Ovary (tissue), 9 donors: ENCODE results near the gene SPRN. TPM values are rescaled to one million over a fixed set of nuclear protein-coding genes. Genes with fewer than 3 reads are reported as not detected.

ENCODE experiments used
- DNase-seq, 5 donors: peaks; one replicate each; pipeline ENCODE4 v3.0.0-alpha.2; 2019 to 2020
- H3K27ac ChIP-seq, 2 donors: fragments of 200-600 bp; one replicate each; pipeline versions ENCODE4 v1.5.1 to v1.8.0; 2019 to 2022
- H3K27me3 ChIP-seq: fragments of 200-600 bp; one replicate; pipeline ENCODE4 v1.8.0; 2022
- H3K36me3 ChIP-seq: fragments of 200-600 bp; sonication (generic); one replicate; pipeline ENCODE4 v1.5.1; 2019
- H3K4me1 ChIP-seq: one replicate; pipeline ENCODE4 v1.8.1; 2013; ENCODE audit warnings: mild to moderate bottlenecking, moderate library complexity; ENCODE audit not compliant: insufficient read depth
- H3K4me3 ChIP-seq: fragments of 200-600 bp; sonication (generic); one replicate; pipeline ENCODE4 v1.5.1; 2017
- H3K9me3 ChIP-seq, 2 donors: fragments of 200-600 bp in 1 of 2; sonication (generic) in 1 of 2; one replicate each; pipeline versions ENCODE4 v1.5.1 to v1.8.1; 2013 to 2019; ENCODE audit warnings: mild to moderate bottlenecking in 1 of 2, moderate library complexity in 1 of 2
- CTCF ChIP-seq, 3 donors: fragments of 450-650 bp in 2 of 3; fragments of 200-600 bp in 1 of 3; IDR thresholded peaks; one replicate each; pipeline versions ENCODE4 v1.5.1 to v1.8.0; 2016 to 2022; ENCODE audit warnings: antibody characterized with exemption in 3 of 3, mild to moderate bottlenecking in 1 of 3
- EP300 ChIP-seq: sonication (generic); formaldehyde crosslinking; IDR thresholded peaks from one replicate; pipeline ENCODE4 v1.6.1; 2017; ENCODE audit warnings: antibody characterized with exemption
- POLR2A ChIP-seq: fragments of 450-650 bp; IDR thresholded peaks from one replicate; pipeline ENCODE4 v1.6.1; 2017; ENCODE audit warnings: antibody characterized with exemption, mild to moderate bottlenecking, moderate library complexity
- WGBS, 3 donors: extraction: QIAGEN DNeasy Blood & Tissue Kit in 1 of 3; methylation state at CpG; one replicate each; pipeline versions ENCODE4 v1.1.5 to v1.1.7; 2013 to 2017; 5-methylcytosine and 5-hydroxymethylcytosine counted together
- intact Hi-C, 4 donors: fragments of 100-400 bp; cut with DNase I; formaldehyde crosslinking; loops; one replicate each; pipeline versions ENCODE4 v1.11.0 to v1.15.1; 2022 to 2023
- polyA plus RNA-seq, 2 donors: library from polyadenylated mRNA; stranded (reverse); fragments of 200-250 nt in 1 of 2; fragments of 350-450 nt in 1 of 2; fragmentation: Illumina TruSeq in 1 of 2; extraction: RNeasy Lipid Tissue Mini Kit (QIAGEN cat#74804) in 1 of 2; gene quantifications; one replicate each; pipeline ENCODE4 v1.2.3, GENCODE V29; 2013 to 2014
- total RNA-seq, 7 donors: library from RNA; depleted of rRNA in 2 of 7; stranded (reverse); fragments of >200 nt in 2 of 7; fragmentation: NEBNext Ultra II Directional in 3 of 7; extraction: Animal tissue kit (Norgen Biotek cat#: 25700) in 3 of 7; gene quantifications; one replicate each; pipeline versions ENCODE4 v1.1.0 to v1.2.4, GENCODE V29; 2016 to 2023
- donor health status: DM: no; HTN: no; CAD: no; lungs with moderate emphysema.
- donor health status: DM: no; HTN: no; CAD: no.
- donor health status: Bipolar disorder and iron deficiency.
- donor health status: DM: yes; HTN: yes; CAD: no.
- donor health status: DM: no; HTN: no; CAD: no.
- donor health status: DM: yes; HTN: yes; CAD: no.

SPRN gene
- total and polyA plus RNA-seq, 9 donors, result 0.05 to 0.20 (median 0.11) TPM; not detected in 4

- H3K9me3 ChIP-seq, result no peaks in the 10 kb centered on the region
- no peak overlapping the region for H3K27ac ChIP-seq
- peak in 1 of 5 donors; percentile 11 for DNase-seq
- H3K27me3 ChIP-seq, result no peaks in the 10 kb centered on the region
- intact Hi-C loops, result no loop called here
- H3K4me1 ChIP-seq, result no peaks in the 10 kb centered on the region
- H3K36me3 ChIP-seq, result no peaks in the 10 kb centered on the region
- H3K4me3 ChIP-seq, result no peak overlapping the region
- 89 to 97% (median 95%) methylated on average over 2 of the region's 2 CpGs for WGBS, 3 donors
- TF ChIP-seq POLR2A, result no peak
- TF ChIP-seq EP300, result no peak
- TF ChIP-seq CTCF (IDR thresholded peaks at IDR 0.05), result no peak
Measured at GRCh38 chr10:133385214-133385613, 39.2 kb downstream of the SPRN start.

DNA sequence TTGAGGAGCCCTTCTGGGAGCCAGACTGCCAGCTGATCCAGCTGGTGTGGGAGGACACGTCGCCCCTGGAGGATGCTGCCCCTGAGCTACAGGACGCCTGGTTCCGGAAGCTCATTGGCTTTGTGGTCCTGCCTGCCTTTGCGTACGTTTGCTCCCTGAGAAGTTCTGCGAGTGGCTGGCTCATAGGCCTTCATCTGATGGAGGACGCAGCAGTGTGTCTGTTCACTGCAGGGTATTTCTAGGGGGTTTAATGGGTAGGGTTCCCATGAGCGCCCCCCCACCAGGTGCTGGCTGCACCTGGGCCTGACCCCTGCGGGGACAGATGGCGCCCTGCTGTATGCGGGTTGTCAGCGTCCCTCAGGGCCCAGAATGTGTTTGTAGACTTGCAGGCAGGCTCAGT, 40.4 kb downstream of the SPRN start:
- 86 to 93% (median 87%) methylated on average over 13 of the region's 13 CpGs for WGBS, 3 donors

DNA sequence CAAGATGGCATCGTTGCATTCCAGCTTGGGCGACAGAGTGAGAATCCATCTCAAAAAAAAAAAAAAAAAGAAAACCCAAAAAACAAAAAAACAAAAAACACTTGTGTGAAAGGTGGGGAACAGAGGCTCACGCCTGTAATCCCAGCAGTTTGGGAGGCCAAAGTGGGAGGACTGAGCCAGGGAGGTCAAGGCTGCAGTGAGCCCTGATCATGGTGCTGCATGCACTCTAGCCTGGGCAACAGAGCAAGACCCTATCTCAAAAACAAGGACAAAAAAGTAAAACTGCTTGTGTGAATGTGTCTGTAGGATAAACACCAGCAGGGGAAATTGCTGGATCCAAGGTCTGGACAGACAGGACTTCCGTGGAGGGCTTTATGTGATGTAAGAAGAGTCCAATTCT, 40.9 kb downstream of the SPRN start:
- Histone ChIP-seq H3K27me3 (no peaks in the 10 kb centered on the region), H3K4me3 (no peak overlapping the region), H3K9me3 (no peaks in the 10 kb centered on the region), H3K4me1 (peaks cover 4% of the 10 kb centered on the region), H3K27ac (no peak overlapping the region), H3K36me3 (no peaks in the 10 kb centered on the region)
- 82 to 91% (median 85%) methylated on average over 4 of the region's 4 CpGs for WGBS, 3 donors
- DNase-seq, result peak in 1 of 5 donors; percentile 9
- intact Hi-C loops, result no loop called here
- TF ChIP-seq EP300 (no peak), CTCF (IDR thresholded peaks at IDR 0.05) (no peak)

More for the DNA sequence above, 40.4 kb downstream of the SPRN start:
- DNase-seq, result peak in 2 of 5 donors; percentile 8 to 17
- Histone ChIP-seq H3K4me1 (peaks cover 4% of the 10 kb centered on the region), H3K4me3 (no peak overlapping the region), H3K27me3 (no peaks in the 10 kb centered on the region), H3K27ac (no peak overlapping the region), H3K36me3 (no peaks in the 10 kb centered on the region), H3K9me3 (no peaks in the 10 kb centered on the region)
- intact Hi-C loops, result no loop called here
- TF ChIP-seq POLR2A (no peak), EP300 (no peak), CTCF (IDR thresholded peaks at IDR 0.05) (no peak)

DNA sequence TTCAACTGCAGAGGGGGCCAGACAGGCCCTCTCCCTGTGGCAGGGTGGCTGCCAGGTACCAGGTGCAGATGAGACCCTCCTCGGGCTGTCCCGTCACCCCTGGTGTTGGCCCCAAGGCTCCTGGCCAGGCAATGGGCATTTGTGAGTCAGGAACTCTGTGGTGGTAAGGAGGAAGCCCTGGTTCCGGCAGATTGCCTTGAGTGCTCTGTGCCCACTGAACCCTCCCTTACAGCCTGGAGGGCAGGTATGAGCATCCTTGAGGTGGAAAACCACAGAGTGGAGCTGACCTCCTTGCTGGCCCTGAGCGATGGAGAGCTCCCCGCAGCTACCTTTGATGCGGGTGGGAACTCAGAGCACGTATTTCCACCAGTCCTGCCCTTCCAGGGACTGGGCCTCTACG, 43.4 kb downstream of the SPRN start:
- 87 to 97% (median 96%) methylated on average over 8 of the region's 8 CpGs for WGBS, 3 donors
- DNase-seq, result no peak
- no peak overlapping the region for H3K27ac ChIP-seq
- peaks cover 5% of the 10 kb centered on the region for H3K4me1 ChIP-seq
- TF ChIP-seq POLR2A (no peak), EP300 (no peak), CTCF (IDR thresholded peaks at IDR 0.05) (no peak)
- H3K36me3 ChIP-seq, result no peaks in the 10 kb centered on the region
- intact Hi-C loops, result no loop called here
- no peak overlapping the region for H3K4me3 ChIP-seq
- H3K9me3 ChIP-seq, result no peaks in the 10 kb centered on the region
- H3K27me3 ChIP-seq, result no peaks in the 10 kb centered on the region
